GM21515 (cell line): ENCODE results near the gene GNAO1.
"Not testable (repeated sequence)": the region's sequence is repeated elsewhere in the genome, so short reads cannot be mapped to it uniquely, and the experiment has no call there.

Experiments
- ATAC-seq: cut with Tn5 transposase; IDR thresholded peaks from one replicate; pipeline ENCODE4 v1.9.1; 2021; ENCODE audit not compliant: unreplicated experiment

GNAO1 gene

DNA sequence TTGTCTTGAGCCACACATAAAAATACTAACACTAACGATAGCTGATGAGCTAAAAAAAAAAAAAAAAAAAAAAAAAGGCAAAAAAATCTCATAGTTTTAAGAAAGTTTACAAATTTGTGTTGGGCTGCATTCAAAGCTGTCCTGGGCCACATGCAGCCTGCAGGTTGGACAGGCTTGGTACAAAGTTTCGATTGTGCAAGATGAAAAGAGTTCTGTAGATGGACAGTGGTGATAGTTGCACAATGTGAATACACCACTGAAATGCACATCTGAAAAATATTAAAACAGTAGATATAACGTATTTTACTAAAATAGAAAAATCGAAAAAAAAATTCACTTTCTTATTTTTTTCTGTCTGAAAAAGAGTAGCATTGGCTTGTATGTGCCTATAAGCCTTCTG is 191.2 kb downstream of the GNAO1 start:
- no peak for ATAC-seq

- ATAC-seq = no peak
Observed at GRCh38 chr16:56382901-56383355, 191.6 kb downstream of the GNAO1 start.

GRCh38 chr16:56384074-56384721 is 192.9 kb downstream of the GNAO1 start:
- ATAC-seq = no peak

DNA sequence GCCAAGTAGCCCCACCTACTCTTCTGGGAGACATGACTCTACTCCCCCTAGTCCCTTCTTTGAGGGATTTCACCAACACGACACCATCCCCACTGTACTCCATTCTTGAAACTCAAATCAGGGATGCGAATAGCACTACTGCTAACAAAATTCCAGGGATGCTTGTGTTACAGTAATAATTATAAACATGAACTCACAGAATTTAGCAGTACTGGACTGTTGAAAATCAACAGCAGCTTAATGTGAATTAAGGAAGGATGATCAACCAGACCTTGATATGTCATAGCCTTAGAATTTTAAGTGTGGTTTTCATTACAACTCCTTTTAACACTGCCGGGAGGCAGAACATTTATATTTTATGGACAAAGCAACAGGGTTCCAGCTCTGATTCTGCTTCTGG is 196.1 kb downstream of the GNAO1 start:
- no peak for ATAC-seq

DNA sequence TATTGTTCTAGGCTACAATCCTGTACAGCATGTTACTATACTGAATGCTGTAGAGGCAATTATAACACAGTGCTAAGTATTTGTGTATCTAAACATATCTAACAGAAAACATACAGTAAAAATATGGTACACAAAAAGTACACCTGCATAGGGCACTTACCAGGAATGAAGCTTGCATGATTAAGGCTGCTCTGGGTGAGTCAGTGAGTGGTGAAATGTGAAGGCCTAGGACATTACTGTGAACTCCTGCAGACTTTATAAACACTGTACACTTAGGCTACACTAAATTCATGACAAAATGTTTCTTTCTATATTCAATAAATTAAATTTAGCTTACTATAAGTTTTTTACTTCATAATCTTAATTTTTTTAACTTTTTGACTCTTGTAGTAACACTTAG is 196.9 kb downstream of the GNAO1 start:
- ATAC-seq = no peak

GRCh38 chr16:56389554-56389953 is 198.3 kb downstream of the GNAO1 start:
- ATAC-seq = no peak

DNA sequence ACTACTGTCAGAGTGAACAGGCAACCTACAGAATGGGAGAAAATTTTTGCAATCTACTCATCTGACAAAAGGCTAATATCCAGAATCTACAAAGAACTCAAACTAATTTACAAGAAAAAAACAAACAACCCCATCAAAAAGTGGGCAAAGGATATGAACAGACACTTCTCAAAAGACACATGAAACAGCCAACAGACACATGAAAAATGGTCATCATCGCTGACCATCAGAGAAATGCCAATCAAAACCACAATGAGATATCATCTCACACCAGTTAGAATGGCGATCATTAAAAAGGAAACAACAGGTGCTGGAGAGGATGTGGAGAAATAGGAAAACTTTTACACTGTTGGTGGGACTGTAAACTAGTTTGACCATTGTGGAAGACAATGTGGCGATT is 205.4 kb downstream of the GNAO1 start:
- not testable (repeated sequence) for ATAC-seq

DNA sequence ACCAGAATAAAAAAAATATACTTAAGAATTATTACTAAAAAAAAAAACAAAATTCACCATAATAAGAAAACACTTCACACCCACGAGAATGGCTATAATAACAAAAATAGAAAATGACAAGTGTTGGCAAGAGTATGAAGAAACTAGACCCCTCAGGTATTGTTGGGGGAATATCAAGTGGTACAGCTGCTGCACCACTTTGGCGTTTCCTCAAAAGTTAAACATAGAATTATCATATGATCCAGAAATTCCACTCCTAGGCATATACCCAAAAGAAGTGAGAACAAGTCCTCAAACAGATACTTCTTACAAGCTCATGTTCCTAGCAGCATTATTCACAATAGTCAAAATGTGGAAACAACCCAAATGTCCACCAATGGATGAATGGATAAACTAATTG is 207.8 kb downstream of the GNAO1 start:
- no peak for ATAC-seq

- no peak for ATAC-seq
Observed at GRCh38 chr16:56399486-56399885, 208.2 kb downstream of the GNAO1 start.

- ATAC-seq = no peak
Observed at GRCh38 chr16:56400458-56400857, 209.2 kb downstream of the GNAO1 start.

GRCh38 chr16:56401482-56401881 is 210.2 kb downstream of the GNAO1 start:
- no peak for ATAC-seq

- no peak for ATAC-seq
Observed at GRCh38 chr16:56405977-56406672, 214.8 kb downstream of the GNAO1 start.
